PFSK-1 (cell line): ENCODE results near the gene KCNQ1.

Experiments
- FOXP2 ChIP-seq: optimal IDR thresholded peaks from 2 replicates; pipeline ENCODE3; 2011; ENCODE audit warnings: borderline replicate concordance, control low read depth, inconsistent platforms; ENCODE audit not compliant: insufficient read depth; ENCODE audit errors: extremely low read length, extremely low read depth
- POLR2AphosphoS5 ChIP-seq: IDR thresholded peaks from 2 replicates; pipeline ENCODE4 v1.6.1; 2012; ENCODE audit warnings: low read depth, mild to moderate bottlenecking, control low read depth, low read length, moderate library complexity
- REST ChIP-seq, 2 experiments: IDR thresholded peaks; 2 replicates each; pipeline versions ENCODE4 v1.6.1 to v1.8.0; 2011 to 2012; ENCODE audit warnings: low read depth in 2 of 2, low read length in 2 of 2, control low read depth in 1 of 2, inconsistent platforms in 1 of 2, mild to moderate bottlenecking in 1 of 2, moderate library complexity in 1 of 2; ENCODE audit not compliant: insufficient read depth in 1 of 2
- SIN3A ChIP-seq: IDR thresholded peaks from 2 replicates; pipeline ENCODE4 v1.6.1; 2012; ENCODE audit warnings: mild to moderate bottlenecking, low read length, moderate library complexity, borderline replicate concordance; ENCODE audit not compliant: insufficient read depth
- TAF1 ChIP-seq: IDR thresholded peaks from 2 replicates; pipeline ENCODE4 v1.6.1; 2012; ENCODE audit warnings: low read length, control low read depth, borderline replicate concordance; ENCODE audit not compliant: insufficient read depth

The KCNQ1 gene

DNA sequence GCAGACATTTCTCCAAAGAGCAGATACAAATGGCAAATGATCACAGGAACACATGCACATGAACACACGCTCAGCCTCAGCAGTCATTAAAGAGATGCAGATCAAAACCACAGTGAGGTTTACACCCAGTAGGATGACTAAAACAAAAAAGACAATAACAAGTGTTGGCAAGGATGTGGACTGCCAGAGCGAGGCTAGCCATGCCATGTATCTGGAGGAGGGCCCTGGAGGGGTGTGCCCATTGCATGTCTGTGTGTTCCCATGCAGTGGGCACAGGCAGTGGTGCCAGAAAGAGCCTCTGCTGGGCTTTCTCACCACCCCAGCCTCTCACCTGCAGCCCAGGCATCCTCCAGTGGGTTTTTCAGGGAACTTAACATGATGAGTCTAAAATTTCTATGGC, 309.2 kb downstream of the KCNQ1 start:
- no peak for TF ChIP-seq TAF1
- TF ChIP-seq REST (IDR thresholded peaks at IDR 0.05; ENCODE audit: insufficient read depth in 1 of 2, low read depth in 2 of 2, low read length in 2 of 2): no peak
- TF ChIP-seq POLR2AphosphoS5: no peak
- TF ChIP-seq FOXP2: no peak
- TF ChIP-seq SIN3A: no peak

DNA sequence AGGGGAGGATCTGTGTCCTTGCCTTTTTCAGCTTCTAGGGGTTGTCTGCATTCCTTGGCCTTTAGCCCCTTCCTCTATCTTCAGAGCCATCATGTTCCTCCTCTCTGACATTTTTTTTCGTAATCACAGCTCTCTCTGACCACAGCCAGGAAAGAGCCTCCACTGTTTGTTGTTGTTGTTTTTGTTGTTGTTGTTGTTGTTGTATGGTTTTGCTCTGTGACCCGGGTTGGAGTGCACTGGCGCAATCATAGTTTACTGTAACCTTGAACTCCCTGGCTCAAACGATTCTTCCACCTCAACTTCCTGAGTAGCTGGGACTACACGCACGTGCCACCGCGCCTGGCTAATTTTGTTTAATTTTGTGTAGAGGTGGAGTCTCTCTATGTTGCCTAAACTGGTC, 310.3 kb downstream of the KCNQ1 start:
- TF ChIP-seq TAF1 (no peak), SIN3A (no peak), FOXP2 (no peak), POLR2AphosphoS5 (no peak), REST (IDR thresholded peaks at IDR 0.05; ENCODE audit: insufficient read depth in 1 of 2, low read depth in 2 of 2, low read length in 2 of 2) (no peak)

DNA sequence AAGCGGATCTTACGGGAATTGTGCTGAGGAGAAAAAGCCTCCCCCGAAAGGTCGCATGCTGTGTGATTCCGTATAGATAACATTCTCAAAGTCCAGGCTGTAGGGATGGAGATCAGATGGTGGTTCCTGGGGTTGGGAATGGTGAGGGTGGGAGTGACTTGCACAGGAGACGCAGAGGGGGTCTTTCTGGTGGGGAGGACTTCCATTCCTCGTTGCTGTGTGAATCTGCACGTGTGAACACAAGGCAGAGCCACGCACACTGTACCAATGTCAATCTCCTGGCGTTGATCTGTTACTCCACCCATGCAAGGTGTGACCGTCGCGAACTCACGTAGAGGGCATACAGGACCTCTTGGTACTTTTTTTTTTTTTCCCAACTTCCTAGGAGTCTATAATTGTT, 313.9 kb downstream of the KCNQ1 start:
- TF ChIP-seq FOXP2 (no peak), TAF1 (no peak), REST (IDR thresholded peaks at IDR 0.05; ENCODE audit: insufficient read depth in 1 of 2, low read depth in 2 of 2, low read length in 2 of 2) (no peak)

- no peak for TF ChIP-seq SIN3A
- no peak for TF ChIP-seq TAF1
- no peak for TF ChIP-seq POLR2AphosphoS5
- TF ChIP-seq REST (IDR thresholded peaks at IDR 0.05; ENCODE audit: insufficient read depth in 1 of 2, low read depth in 2 of 2, low read length in 2 of 2): no peak
- TF ChIP-seq FOXP2: no peak
Measured at GRCh38 chr11:2759228-2760195, 314.7 kb downstream of the KCNQ1 start.
